Astrocyte of the spinal cord (primary cell): ENCODE measurements around the gene RALGPS1.

ENCODE experiments used
- DNase-seq: peaks from one replicate; pipeline ENCODE4 v3.0.0; 2011; ENCODE audit warnings: low read depth, low spot score
- H3K4me3 ChIP-seq: 2 replicates; pipeline ENCODE4 v1.5.1; 2011; ENCODE audit warnings: low read depth, mild to moderate bottlenecking, low read length, moderate library complexity
- CTCF ChIP-seq: IDR thresholded peaks from 2 replicates; pipeline ENCODE4 v1.5.1; 2012; ENCODE audit warnings: low read depth, mild to moderate bottlenecking, low read length, inconsistent platforms
- in situ Hi-C: cut with HindIII; loops from 2 replicates; pipeline ENCODE4 v1.10.0; 2017; ENCODE audit warnings: low sequenced_read_pairs

The RALGPS1 gene

GRCh38 chr9:126956917-126957686 lies 42.5 kb downstream of the RALGPS1 start:
- H3K4me3 ChIP-seq, result no peak overlapping the region
- TF ChIP-seq CTCF, result no peak
- DNase-seq, result peak; percentile 68
- in situ Hi-C loops, result no loop called here

GRCh38 chr9:126957687-126958053 lies 43.1 kb downstream of the RALGPS1 start:
- DNase-seq, result peak; percentile 38
- in situ Hi-C loops, result no loop called here
- H3K4me3 ChIP-seq, result no peak overlapping the region
- TF ChIP-seq CTCF, result no peak

GRCh38 chr9:126959336-126959735 lies 44.8 kb downstream of the RALGPS1 start:
- no peak overlapping the region for H3K4me3 ChIP-seq
- TF ChIP-seq CTCF, result no peak
- DNase-seq, result no peak
- in situ Hi-C loops, result no loop called here

- TF ChIP-seq CTCF, result no peak
- in situ Hi-C loops, result no loop called here
- H3K4me3 ChIP-seq, result no peak overlapping the region
- no peak for DNase-seq
Observed at GRCh38 chr9:126959917-126960316, 45.3 kb downstream of the RALGPS1 start.

- in situ Hi-C loops, result no loop called here
Observed at GRCh38 chr9:126962336-126962735, 47.8 kb downstream of the RALGPS1 start.

GRCh38 chr9:126965077-126965476 lies 50.5 kb downstream of the RALGPS1 start:
- DNase-seq, result no peak
- H3K4me3 ChIP-seq, result no peak overlapping the region
- in situ Hi-C loops, result no loop called here
- no peak for TF ChIP-seq CTCF

More at GRCh38 chr9:126962336-126962735, 47.8 kb downstream of the RALGPS1 start:
- DNase-seq, result no peak
- no peak for TF ChIP-seq CTCF
- H3K4me3 ChIP-seq, result no peak overlapping the region
